ENCODE results near the gene SPEF1. TPM values are rescaled to one million over a fixed set of nuclear protein-coding genes. Genes with fewer than 3 reads are reported as not detected.

SPEF1 gene
- total RNA-seq, 2 experiments from 2014 or later = 0.14 TPM; not detected in 1

DNA sequence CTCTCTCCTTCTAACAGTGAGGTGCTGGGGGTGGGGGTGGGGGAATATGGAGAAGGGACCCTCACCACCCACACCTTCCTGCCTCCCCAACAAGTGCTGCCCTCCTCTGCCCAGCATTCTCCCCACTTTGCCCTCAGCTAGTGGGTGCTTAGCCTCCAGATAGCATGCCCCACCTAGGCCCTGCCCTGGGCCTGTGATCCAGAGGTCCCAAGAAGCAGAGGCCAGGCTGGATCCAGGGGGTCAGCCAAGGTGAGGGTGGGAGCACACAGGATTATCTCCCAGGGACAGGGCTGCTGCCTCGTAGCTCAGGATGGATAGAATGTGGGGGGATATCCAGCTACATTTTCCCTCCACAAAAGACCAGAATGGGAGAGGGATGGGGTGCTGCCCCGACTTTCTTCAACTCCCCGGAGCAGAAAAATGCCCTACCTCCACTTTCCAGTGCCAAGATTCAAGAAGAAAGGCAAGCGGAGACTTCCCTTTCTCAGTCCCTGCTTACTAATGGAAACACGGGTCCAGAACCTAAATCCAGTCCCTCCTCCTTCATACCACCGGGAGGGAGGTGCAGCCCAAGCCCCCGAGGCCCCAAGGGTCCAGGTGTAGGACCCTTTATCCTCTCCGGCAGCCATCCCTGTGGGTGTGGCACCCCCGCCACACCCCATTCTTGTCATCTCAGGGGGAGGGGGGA lies 14.7 kb downstream of the SPEF1 start:
- peak overlapping the region; percentile 34 for H3K27ac Mint-ChIP-seq
- no peaks in the 10 kb centered on the region for H3K9me3 Mint-ChIP-seq (ENCODE audit: low read depth)
- peaks cover 25% of the 10 kb centered on the region for H3K4me1 Mint-ChIP-seq
- peak overlapping the region; percentile 81 for H3K4me3 Mint-ChIP-seq
- DNase-seq = no peak
- ChIA-PET POLR2A (interaction anchor here (0.6 to 2.5 kb wide), 2 partner anchors 12 to 73 kb away, joined by 3 to 15 read pairs; no protein-coding TSS in a partner anchor), CTCF (interaction anchor here (0.6 to 4.6 kb wide), 10 partner anchors 9 to 1088 kb away, joined by 3 to 47 read pairs (median 3); partner anchors contain the start of gene SPEF1)
- no peaks in the 10 kb centered on the region for H3K27me3 Mint-ChIP-seq
- intact Hi-C loops (cut with DNase I, micrococcal nuclease) = loop anchor here (1.0 to 5.0 kb wide), 11 partner anchors 14 to 894 kb away; partner anchors contain the start of genes AP5S1 (in 2 of the 2), CENPB (in 1 of the 2), DDRGK1 (in 1 of the 2) and FASTKD5 (in 1 of the 2)
- peaks cover 3% of the 10 kb centered on the region for H3K36me3 Mint-ChIP-seq (ENCODE audit: low read depth)
- no peak for ATAC-seq

- no peaks in the 10 kb centered on the region for H3K27me3 Mint-ChIP-seq
- H3K27ac Mint-ChIP-seq = no peak overlapping the region
- ATAC-seq = no peak
- DNase-seq = no peak
- intact Hi-C loops (cut with DNase I, micrococcal nuclease) = loop anchor here in 1 of 2 experiments (5.0 kb wide), 2 partner anchors 608 to 893 kb away; partner anchors contain the start of genes FASTKD5, PTPRA and UBOX5
- no peak overlapping the region for H3K4me3 Mint-ChIP-seq
- H3K4me1 Mint-ChIP-seq = peaks cover 25% of the 10 kb centered on the region
- H3K9me3 Mint-ChIP-seq (ENCODE audit: low read depth) = no peaks in the 10 kb centered on the region
- ChIA-PET CTCF (interaction anchor here (0.8 to 4.6 kb wide), 6 partner anchors 14 to 1087 kb away, joined by 3 to 47 read pairs (median 3); partner anchors contain the start of gene SPEF1), POLR2A (interaction anchor here (0.6 to 0.9 kb wide), 3 partner anchors 10 to 121 kb away, joined by 3 to 4 read pairs (median 4); no protein-coding TSS in a partner anchor)
- peaks cover 4% of the 10 kb centered on the region for H3K36me3 Mint-ChIP-seq (ENCODE audit: low read depth)
Observed at GRCh38 chr20:3765171-3765882, 15.9 kb downstream of the SPEF1 start.

DNA sequence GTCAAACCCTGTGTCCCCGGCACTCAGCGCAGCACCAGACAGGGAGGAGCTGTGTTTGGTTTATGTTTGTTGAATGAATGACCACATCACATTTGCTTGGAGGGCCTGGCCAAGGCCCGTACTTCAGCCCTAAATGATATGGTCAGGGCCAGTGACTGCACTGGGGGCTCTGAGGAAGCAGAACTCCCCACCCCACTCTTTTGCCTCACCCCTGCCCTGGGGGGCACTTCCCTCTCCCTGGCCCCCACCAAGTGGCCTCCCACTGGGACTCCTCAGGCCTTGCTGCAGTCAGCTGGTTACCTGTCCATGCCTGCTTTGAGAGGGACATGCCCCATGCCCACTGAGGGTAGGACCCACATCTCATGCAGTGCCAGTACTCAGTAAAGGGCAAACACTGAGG lies 16.6 kb downstream of the SPEF1 start:
- DNase-seq = no peak
- Mint-ChIP-seq H3K4me3 (no peak overlapping the region), H3K4me1 (peaks cover 25% of the 10 kb centered on the region), H3K27ac (no peak overlapping the region), H3K36me3 (ENCODE audit: low read depth) (peaks cover 4% of the 10 kb centered on the region), H3K9me3 (ENCODE audit: low read depth) (no peaks in the 10 kb centered on the region), H3K27me3 (no peaks in the 10 kb centered on the region)
- ATAC-seq = no peak
- ChIA-PET CTCF (interaction anchor here (1.0 to 4.6 kb wide), 2 partner anchors 14 to 84 kb away, joined by 4 to 47 read pairs; partner anchors contain the start of gene SPEF1), POLR2A (interaction anchor here (0.6 to 0.9 kb wide), 2 partner anchors 10 to 122 kb away, joined by 4 read pairs; no protein-coding TSS in a partner anchor)
- intact Hi-C loops (cut with DNase I, micrococcal nuclease) = loop anchor here in 1 of 2 experiments (5.0 kb wide), 2 partner anchors 607 to 892 kb away; partner anchors contain the start of genes FASTKD5, PTPRA and UBOX5

DNA sequence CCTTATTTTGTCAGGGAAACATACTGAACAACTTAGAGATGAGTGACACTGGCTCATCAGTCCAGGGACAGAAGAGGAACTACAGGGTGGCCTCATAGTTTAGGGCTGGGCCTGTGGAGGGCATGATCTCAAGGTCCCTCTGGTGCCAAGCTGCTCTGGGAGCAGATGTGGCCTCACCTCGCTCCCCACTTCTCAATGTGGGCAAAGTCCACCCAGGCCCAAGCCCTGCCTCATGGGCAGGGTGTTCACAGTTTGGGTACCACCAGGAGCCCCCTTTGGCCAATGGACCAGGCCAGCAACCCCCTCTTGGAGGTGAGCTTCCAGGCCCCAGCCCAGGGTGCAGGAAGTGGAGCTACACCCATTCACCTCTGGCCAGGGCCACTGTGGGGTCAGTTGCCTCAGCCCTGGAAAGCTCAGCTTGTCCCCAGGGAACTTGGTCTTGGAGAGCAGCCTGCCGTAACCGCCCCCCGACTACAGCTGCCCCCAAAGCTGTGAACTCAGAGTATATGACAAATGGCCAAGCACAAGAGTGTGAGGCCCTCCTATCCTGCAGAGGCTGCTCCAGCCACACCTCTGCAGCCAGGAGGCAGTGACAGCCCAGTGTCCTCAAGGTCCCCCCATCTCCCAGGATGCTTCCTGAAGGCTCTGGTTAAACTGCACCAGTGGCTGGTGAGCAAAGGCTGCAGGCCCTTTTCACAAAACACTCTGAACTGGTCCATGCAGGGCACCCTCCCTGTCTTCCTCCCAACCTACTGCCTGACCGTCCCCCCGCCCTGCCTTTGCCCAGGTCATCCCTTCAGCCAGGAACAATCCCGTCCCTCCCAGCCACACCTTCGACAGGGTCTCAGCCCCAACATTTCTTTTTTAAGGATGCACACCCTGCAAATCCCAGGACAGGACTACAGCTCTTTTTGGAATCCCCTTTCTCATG lies 17.3 kb downstream of the SPEF1 start:
- Mint-ChIP-seq H3K27me3 (no peaks in the 10 kb centered on the region), H3K4me1 (peaks cover 21% of the 10 kb centered on the region), H3K27ac (no peak overlapping the region), H3K36me3 (ENCODE audit: low read depth) (peaks cover 4% of the 10 kb centered on the region), H3K4me3 (no peak overlapping the region), H3K9me3 (ENCODE audit: low read depth) (no peaks in the 10 kb centered on the region)
- no peak for ATAC-seq
- ChIA-PET CTCF (interaction anchor here (0.7 to 0.9 kb wide), 2 partner anchors 11 to 114 kb away, joined by 3 read pairs; no protein-coding TSS in a partner anchor), POLR2A (no interaction called here)
- no peak for DNase-seq
- intact Hi-C loops (cut with DNase I, micrococcal nuclease) = no loop called here

DNA sequence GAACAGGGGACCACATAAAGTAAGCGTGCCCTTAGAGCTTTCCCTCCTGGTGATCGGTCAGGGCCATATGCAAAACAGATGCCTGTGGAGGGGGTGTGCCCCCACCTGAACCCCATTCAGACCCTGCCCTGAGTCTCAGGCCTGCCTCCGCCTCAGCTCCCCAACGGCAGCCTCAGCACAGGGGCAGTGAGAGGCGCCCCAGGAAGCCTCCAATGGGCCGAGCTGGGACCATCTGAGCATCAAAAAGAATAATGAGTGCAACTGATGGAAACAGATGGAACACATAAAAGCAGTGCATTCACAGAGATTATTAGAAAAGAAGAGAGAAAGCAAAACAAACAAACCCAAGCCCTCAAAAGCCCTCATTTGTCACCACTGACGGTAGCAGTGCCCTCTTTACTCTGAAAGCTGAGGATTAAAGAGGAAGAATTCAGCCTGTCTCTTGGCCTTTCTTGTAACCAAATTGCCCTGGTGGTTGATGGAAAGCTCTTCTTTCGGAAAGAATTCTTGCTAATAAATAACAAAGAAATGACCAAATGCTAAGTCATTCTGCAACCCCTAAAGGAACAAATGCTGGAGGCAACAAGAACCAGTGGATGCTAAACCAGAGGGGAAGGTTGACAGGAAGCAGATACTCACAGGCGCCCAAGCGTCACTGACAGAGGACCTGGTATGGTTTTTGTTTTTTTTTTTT lies 20.4 kb downstream of the SPEF1 start:
- no peaks in the 10 kb centered on the region for H3K27me3 Mint-ChIP-seq

GRCh38 chr20:3759884-3760283 lies 21.4 kb downstream of the SPEF1 start:
- Mint-ChIP-seq H3K4me3 (no peak overlapping the region), H3K27me3 (no peaks in the 10 kb centered on the region), H3K36me3 (ENCODE audit: low read depth) (peaks cover 14% of the 10 kb centered on the region), H3K27ac (no peak overlapping the region), H3K4me1 (no peaks in the 10 kb centered on the region), H3K9me3 (ENCODE audit: low read depth) (no peaks in the 10 kb centered on the region)
- CTCF ChIA-PET = interaction anchor here (0.7 to 1.2 kb wide), 2 partner anchors 83 to 95 kb away, joined by 3 read pairs; no protein-coding TSS in a partner anchor
- intact Hi-C loops (cut with DNase I, micrococcal nuclease) = no loop called here
- ATAC-seq (no peak), DNase-seq (no peak)
- POLR2A ChIA-PET = no interaction called here

More for the DNA sequence above, 20.4 kb downstream of the SPEF1 start:
- Mint-ChIP-seq H3K4me1 (peaks cover 3% of the 10 kb centered on the region), H3K4me3 (no peak overlapping the region), H3K27ac (no peak overlapping the region), H3K9me3 (ENCODE audit: low read depth) (no peaks in the 10 kb centered on the region), H3K36me3 (ENCODE audit: low read depth) (peaks cover 14% of the 10 kb centered on the region)
- POLR2A ChIA-PET = no interaction called here
- ATAC-seq = no peak
- CTCF ChIA-PET = interaction anchor here (0.7 to 1.2 kb wide), 2 partner anchors 84 to 94 kb away, joined by 3 read pairs; no protein-coding TSS in a partner anchor
- intact Hi-C loops (cut with DNase I, micrococcal nuclease) = no loop called here
- DNase-seq = no peak

DNA sequence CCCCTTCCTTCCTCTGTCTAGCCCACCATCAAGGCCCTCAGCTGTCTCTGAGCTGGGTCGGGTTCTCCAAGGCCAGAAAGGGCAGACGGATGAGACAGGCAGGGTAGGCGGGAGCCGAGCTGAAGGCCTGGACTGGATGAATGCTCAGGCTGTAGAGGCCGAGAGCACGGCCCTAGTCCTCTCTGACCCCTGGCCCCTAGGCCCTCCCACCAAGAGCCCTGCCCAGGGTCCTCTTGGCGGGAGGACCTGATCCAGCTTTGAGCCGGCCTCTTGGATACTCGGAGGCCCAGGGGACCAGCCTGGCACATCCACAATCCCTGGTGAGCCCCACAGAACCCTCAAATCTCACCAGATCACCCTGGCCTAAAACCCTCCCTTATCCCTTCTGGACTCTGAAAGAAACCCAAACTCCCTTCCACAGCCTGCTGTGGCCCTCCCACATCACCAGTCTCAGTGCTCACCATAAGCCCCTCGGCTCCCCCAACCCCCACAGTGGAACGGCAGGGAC lies 21.9 kb downstream of the SPEF1 start:
- H3K4me3 Mint-ChIP-seq = no peak overlapping the region
- ATAC-seq = no peak
- H3K27me3 Mint-ChIP-seq = no peaks in the 10 kb centered on the region
- no peaks in the 10 kb centered on the region for H3K9me3 Mint-ChIP-seq (ENCODE audit: low read depth)
- no peaks in the 10 kb centered on the region for H3K4me1 Mint-ChIP-seq
- H3K36me3 Mint-ChIP-seq (ENCODE audit: low read depth) = peaks cover 14% of the 10 kb centered on the region
- POLR2A ChIA-PET = no interaction called here
- H3K27ac Mint-ChIP-seq = no peak overlapping the region
- CTCF ChIA-PET = interaction anchor here (0.7 to 1.2 kb wide), 2 partner anchors 15 to 83 kb away, joined by 3 read pairs; no protein-coding TSS in a partner anchor
- intact Hi-C loops (cut with DNase I, micrococcal nuclease) = no loop called here
- DNase-seq = no peak

- Mint-ChIP-seq H3K4me3 (no peak overlapping the region), H3K36me3 (ENCODE audit: low read depth) (peaks cover 14% of the 10 kb centered on the region), H3K9me3 (ENCODE audit: low read depth) (no peaks in the 10 kb centered on the region), H3K27me3 (no peaks in the 10 kb centered on the region), H3K4me1 (no peaks in the 10 kb centered on the region), H3K27ac (no peak overlapping the region)
- ATAC-seq (no peak), DNase-seq (no peak)
- intact Hi-C loops (cut with DNase I, micrococcal nuclease) = no loop called here
- ChIA-PET POLR2A (interaction anchor here (1.1 kb wide), 1 partner anchor 9 kb away, joined by 5 read pairs; the partner anchor contains the start of gene ADISSP), CTCF (no interaction called here)
Observed at GRCh38 chr20:3758566-3758965, 22.7 kb downstream of the SPEF1 start.

GRCh38 chr20:3757268-3757667 lies 24.0 kb downstream of the SPEF1 start:
- H3K4me1 Mint-ChIP-seq = peaks cover 4% of the 10 kb centered on the region
- H3K27ac Mint-ChIP-seq = no peak overlapping the region
- CTCF ChIA-PET = interaction anchor here (0.6 to 1.1 kb wide), 7 partner anchors 9 to 376 kb away, joined by 3 to 4 read pairs (median 3); no protein-coding TSS in a partner anchor
- peaks cover 16% of the 10 kb centered on the region for H3K36me3 Mint-ChIP-seq (ENCODE audit: low read depth)
- ATAC-seq (no peak), DNase-seq (no peak)
- POLR2A ChIA-PET = interaction anchor here (0.6 to 0.7 kb wide), 3 partner anchors 39 to 264 kb away, joined by 3 to 16 read pairs (median 6); partner anchors contain the start of gene CDC25B
- no peak overlapping the region for H3K4me3 Mint-ChIP-seq
- intact Hi-C loops (cut with DNase I, micrococcal nuclease) = no loop called here
- H3K9me3 Mint-ChIP-seq (ENCODE audit: low read depth) = no peaks in the 10 kb centered on the region
- H3K27me3 Mint-ChIP-seq = no peaks in the 10 kb centered on the region

All from activated CD4-positive, alpha-beta T cell treated with anti-CD3 and anti-CD28 coated beads for 36 hours (primary cell).